Nephron (organoid): Measurements from ENCODE around the gene GDI2.
"Not testable (repeated sequence)": the region's sequence is repeated elsewhere in the genome, so short reads cannot be mapped to it uniquely, and the experiment has no call there.

ENCODE experiments used
- H3K27ac Mint-ChIP-seq, 3 experiments: 2 replicates each; pipeline ENCODE4 v1.8.0; 2020; ENCODE audit warnings: mixed read lengths in 3 of 3, mild to moderate bottlenecking in 2 of 3, moderate library complexity in 1 of 3
- H3K27me3 Mint-ChIP-seq: 2 replicates; pipeline ENCODE4 v1.8.0; 2021; ENCODE audit warnings: low read depth, mild to moderate bottlenecking, moderate library complexity, mixed read lengths
- H3K36me3 Mint-ChIP-seq: 2 replicates; pipeline ENCODE4 v1.8.0; 2020; ENCODE audit warnings: low read depth, mixed read lengths
- H3K4me1 Mint-ChIP-seq: 2 replicates; pipeline ENCODE4 v1.8.0; 2020; ENCODE audit warnings: mixed read lengths
- H3K4me3 Mint-ChIP-seq, 3 experiments: 2 replicates each; pipeline ENCODE4 v1.8.0; 2020; ENCODE audit warnings: mild to moderate bottlenecking in 3 of 3, mixed read lengths in 3 of 3, moderate library complexity in 2 of 3
- H3K9me3 Mint-ChIP-seq: 2 replicates; pipeline ENCODE4 v1.8.0; 2020; ENCODE audit warnings: mixed read lengths
- TF ChIP-seq, protein P1 (sequence below), 3 experiments: fragments of 200-600 bp; sonication (generic); IDR thresholded peaks; one replicate each; pipeline ENCODE4 v1.5.0; 2021; ENCODE audit warnings: antibody characterized with exemption in 3 of 3; ENCODE audit not compliant: unreplicated experiment in 3 of 3

The GDI2 gene

DNA sequence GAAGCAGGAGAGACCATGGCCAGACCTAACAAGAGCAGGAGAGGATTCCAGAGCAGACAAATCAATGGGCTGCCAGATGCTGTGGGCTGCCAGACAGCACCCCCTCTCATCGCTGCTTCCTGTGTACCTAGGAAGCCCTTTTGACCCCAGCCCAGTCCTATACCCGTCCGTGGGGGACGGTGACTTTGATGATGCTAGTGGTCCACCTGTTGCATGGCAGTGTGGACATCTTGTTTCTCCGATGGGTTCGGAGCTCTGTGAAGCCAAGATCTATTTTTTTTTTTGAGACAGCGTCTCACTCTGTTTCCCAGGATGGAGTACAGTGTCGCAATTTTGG is 18.2 kb upstream of the GDI2 start:
- Mint-ChIP-seq H3K36me3 (no peaks in the 10 kb centered on the region), H3K4me1 (peaks cover 5% of the 10 kb centered on the region), H3K4me3 (no peak overlapping the region), H3K27ac (no peak overlapping the region), H3K27me3 (peaks cover 8% of the 10 kb centered on the region), H3K9me3 (no peaks in the 10 kb centered on the region)
- TF ChIP-seq, protein P1, sequence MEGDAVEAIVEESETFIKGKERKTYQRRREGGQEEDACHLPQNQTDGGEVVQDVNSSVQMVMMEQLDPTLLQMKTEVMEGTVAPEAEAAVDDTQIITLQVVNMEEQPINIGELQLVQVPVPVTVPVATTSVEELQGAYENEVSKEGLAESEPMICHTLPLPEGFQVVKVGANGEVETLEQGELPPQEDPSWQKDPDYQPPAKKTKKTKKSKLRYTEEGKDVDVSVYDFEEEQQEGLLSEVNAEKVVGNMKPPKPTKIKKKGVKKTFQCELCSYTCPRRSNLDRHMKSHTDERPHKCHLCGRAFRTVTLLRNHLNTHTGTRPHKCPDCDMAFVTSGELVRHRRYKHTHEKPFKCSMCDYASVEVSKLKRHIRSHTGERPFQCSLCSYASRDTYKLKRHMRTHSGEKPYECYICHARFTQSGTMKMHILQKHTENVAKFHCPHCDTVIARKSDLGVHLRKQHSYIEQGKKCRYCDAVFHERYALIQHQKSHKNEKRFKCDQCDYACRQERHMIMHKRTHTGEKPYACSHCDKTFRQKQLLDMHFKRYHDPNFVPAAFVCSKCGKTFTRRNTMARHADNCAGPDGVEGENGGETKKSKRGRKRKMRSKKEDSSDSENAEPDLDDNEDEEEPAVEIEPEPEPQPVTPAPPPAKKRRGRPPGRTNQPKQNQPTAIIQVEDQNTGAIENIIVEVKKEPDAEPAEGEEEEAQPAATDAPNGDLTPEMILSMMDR (IDR thresholded peaks at IDR 0.05; ENCODE audit: unreplicated experiment in 3 of 3), result no peak

DNA sequence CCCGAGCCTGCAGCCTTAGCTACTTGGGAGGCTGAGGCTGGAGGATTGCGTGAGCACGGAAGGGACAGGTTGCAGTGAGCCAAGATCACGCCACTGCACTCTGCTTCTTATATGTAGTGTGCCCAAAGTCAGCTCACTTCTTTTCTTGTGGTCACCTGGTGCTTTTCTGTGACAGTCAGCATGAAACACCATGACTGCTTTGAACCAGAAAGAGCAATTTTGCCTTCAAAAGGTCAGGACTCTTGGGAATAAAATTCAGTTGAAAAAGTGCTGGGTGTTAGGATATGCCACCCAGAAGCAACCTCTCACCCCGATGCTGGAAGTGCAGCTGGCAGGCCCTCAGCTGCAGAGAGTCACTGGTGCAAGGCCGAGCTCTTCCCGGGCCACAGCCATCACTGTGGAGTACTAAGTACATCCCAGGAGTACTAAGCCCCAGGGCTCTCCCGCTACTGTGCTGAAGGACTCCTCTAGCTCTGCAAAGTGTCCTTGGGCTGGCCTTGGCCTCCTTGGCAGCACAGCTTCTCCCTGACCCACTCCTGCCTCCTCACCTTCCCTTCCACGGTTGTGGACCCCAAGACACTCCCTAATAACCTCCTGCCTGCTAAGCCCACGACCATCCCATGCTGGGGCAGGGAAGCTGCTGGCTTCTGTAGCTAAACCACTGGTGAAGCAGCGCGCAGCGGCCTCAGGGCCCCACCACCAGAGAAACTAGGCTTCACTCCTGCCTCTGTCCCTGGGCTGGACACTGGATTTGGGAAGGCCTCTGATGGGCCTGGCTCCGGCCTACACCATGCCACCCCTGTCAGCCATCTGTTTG is 17.6 kb upstream of the GDI2 start:
- H3K27me3 Mint-ChIP-seq, result peaks cover 5% of the 10 kb centered on the region
- H3K4me1 Mint-ChIP-seq, result peaks cover 5% of the 10 kb centered on the region
- H3K27ac Mint-ChIP-seq, result no peak overlapping the region
- H3K4me3 Mint-ChIP-seq, result no peak overlapping the region
- TF ChIP-seq, protein P1 (IDR thresholded peaks at IDR 0.05; ENCODE audit: unreplicated experiment in 3 of 3), result no peak
- H3K9me3 Mint-ChIP-seq, result no peaks in the 10 kb centered on the region
- no peaks in the 10 kb centered on the region for H3K36me3 Mint-ChIP-seq

GRCh38 chr10:5829267-5829666 is 16.0 kb upstream of the GDI2 start:
- Mint-ChIP-seq H3K4me1 (peaks cover 5% of the 10 kb centered on the region), H3K27ac (no peak overlapping the region), H3K36me3 (no peaks in the 10 kb centered on the region), H3K4me3 (no peak overlapping the region), H3K9me3 (no peaks in the 10 kb centered on the region), H3K27me3 (peaks cover 5% of the 10 kb centered on the region)
- TF ChIP-seq, protein P1 (IDR thresholded peaks at IDR 0.05; ENCODE audit: unreplicated experiment in 3 of 3), result no peak

DNA sequence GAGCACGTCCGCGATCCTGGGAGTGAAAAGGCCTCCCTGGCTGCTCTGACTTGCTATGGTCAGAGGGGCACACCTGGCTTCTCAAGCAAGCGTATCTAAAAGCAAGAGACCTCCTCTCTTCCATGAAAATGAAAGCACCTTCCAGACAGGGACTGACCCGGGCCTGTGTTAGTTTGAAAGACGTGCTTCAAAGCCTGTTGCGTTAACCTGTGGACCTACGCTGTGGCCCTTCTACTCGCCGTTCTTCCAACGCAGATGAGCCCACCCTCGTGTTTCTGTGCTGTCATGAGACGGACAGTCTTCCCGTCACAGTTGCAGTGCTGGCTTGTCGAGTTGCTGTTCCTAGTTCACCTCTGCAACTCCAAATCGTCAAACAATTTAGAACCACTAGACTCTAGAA is 15.5 kb upstream of the GDI2 start:
- no peak overlapping the region for H3K4me3 Mint-ChIP-seq
- TF ChIP-seq, protein P1 (IDR thresholded peaks at IDR 0.05; ENCODE audit: unreplicated experiment in 3 of 3), result no peak
- no peaks in the 10 kb centered on the region for H3K36me3 Mint-ChIP-seq
- H3K9me3 Mint-ChIP-seq, result no peaks in the 10 kb centered on the region
- H3K27ac Mint-ChIP-seq, result no peak overlapping the region
- H3K4me1 Mint-ChIP-seq, result peaks cover under 1% of the 10 kb centered on the region
- peaks cover 1% of the 10 kb centered on the region for H3K27me3 Mint-ChIP-seq

- H3K4me1 Mint-ChIP-seq, result no peaks in the 10 kb centered on the region
- H3K27ac Mint-ChIP-seq, result no peak overlapping the region
- H3K36me3 Mint-ChIP-seq, result no peaks in the 10 kb centered on the region
- TF ChIP-seq, protein P1 (IDR thresholded peaks at IDR 0.05; ENCODE audit: unreplicated experiment in 3 of 3), result no peak
- H3K27me3 Mint-ChIP-seq, result no peaks in the 10 kb centered on the region
- H3K9me3 Mint-ChIP-seq, result no peaks in the 10 kb centered on the region
- H3K4me3 Mint-ChIP-seq, result no peak overlapping the region
Observed at GRCh38 chr10:5827841-5828240, 14.6 kb upstream of the GDI2 start.

DNA sequence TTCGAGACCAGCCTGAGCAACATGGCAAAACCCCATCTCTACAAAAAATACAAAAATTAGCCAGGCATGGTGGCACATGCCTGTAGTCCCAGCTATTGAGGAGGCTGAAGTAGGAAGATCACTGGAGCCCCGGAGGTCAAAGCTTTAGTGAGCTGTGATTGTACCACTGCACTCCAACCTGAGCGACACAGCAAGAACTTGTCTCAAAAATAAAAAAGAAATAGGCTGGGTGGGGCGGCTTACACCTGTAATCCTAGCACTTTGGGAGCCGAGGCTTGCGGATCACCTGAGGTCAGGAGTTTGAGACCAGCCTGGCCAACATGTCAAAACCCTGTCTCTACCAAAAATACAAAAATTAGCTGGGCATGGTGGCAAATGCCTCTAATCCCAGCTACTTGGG is 13.3 kb upstream of the GDI2 start:
- H3K36me3 Mint-ChIP-seq, H3K27me3 Mint-ChIP-seq, H3K27ac Mint-ChIP-seq, H3K4me1 Mint-ChIP-seq, H3K9me3 Mint-ChIP-seq, H3K4me3 Mint-ChIP-seq: not testable (repeated sequence)
